Natural killer cell (primary cell): ENCODE measurements around the gene CST3. TPM values are rescaled to one million over a fixed set of nuclear protein-coding genes. Genes with fewer than 3 reads are reported as not detected.

ENCODE experiments used
- ATAC-seq, 3 donors: fragments of 150-1000 bp in 2 of 3; fragments of 200-7000 bp in 1 of 3; cut with Tn5 transposase; 1 replicate in 1 of 3; 2 replicates in 2 of 3; pipeline ENCODE4 v1.10.0; 2021; ENCODE audit warnings: mild to moderate bottlenecking in 2 of 3, moderate library complexity in 2 of 3
- DNase-seq, 2 donors: peaks; one replicate each; pipeline versions ENCODE4 v3.0.0 to v3.0.0-alpha.2; 2013 to 2021; ENCODE audit warnings: mixed read lengths in 1 of 2
- H3K27ac ChIP-seq: one replicate; pipeline ENCODE4 v1.5.1; 2013; ENCODE audit warnings: mild to moderate bottlenecking, low read length
- H3K27me3 ChIP-seq: one replicate; pipeline ENCODE4 v1.6.1; 2013; ENCODE audit warnings: low read length; ENCODE audit not compliant: control insufficient read depth, insufficient read depth
- H3K36me3 ChIP-seq: one replicate; pipeline ENCODE4 v1.6.1; 2013; ENCODE audit warnings: low read length; ENCODE audit not compliant: control insufficient read depth, insufficient read depth
- H3K4me1 ChIP-seq: one replicate; pipeline ENCODE4 v1.6.1; 2013; ENCODE audit warnings: low read length; ENCODE audit not compliant: control insufficient read depth, insufficient read depth
- H3K4me3 ChIP-seq: one replicate; pipeline ENCODE4 v1.5.1; 2013; ENCODE audit warnings: low read length
- H3K9me3 ChIP-seq: one replicate; pipeline ENCODE4 v1.6.1; 2013; ENCODE audit warnings: low read length; ENCODE audit not compliant: control insufficient read depth, insufficient read depth
- H3K27ac Mint-ChIP-seq, 2 donors: one replicate each; pipeline ENCODE4 v1.8.0; 2022; ENCODE audit warnings: mild to moderate bottlenecking in 2 of 2, mixed read lengths in 2 of 2, moderate library complexity in 1 of 2
- H3K27me3 Mint-ChIP-seq, 2 donors: one replicate each; pipeline ENCODE4 v1.8.0; 2022; ENCODE audit warnings: low read depth in 2 of 2, mixed read lengths in 2 of 2
- H3K36me3 Mint-ChIP-seq: one replicate; pipeline ENCODE4 v1.8.0; 2022; ENCODE audit warnings: mixed read lengths
- H3K4me1 Mint-ChIP-seq, 2 donors: one replicate each; pipeline ENCODE4 v1.8.0; 2022; ENCODE audit warnings: mixed read lengths in 2 of 2
- H3K4me3 Mint-ChIP-seq: one replicate; pipeline ENCODE4 v1.8.0; 2022; ENCODE audit warnings: mild to moderate bottlenecking, moderate library complexity, mixed read lengths
- H3K9me3 Mint-ChIP-seq, 2 donors: one replicate each; pipeline ENCODE4 v1.8.0; 2022; ENCODE audit warnings: mixed read lengths in 2 of 2
- WGBS: methylation state at CpG from one replicate; pipeline ENCODE4 v1.1.7; 2013; ENCODE audit warnings: missing lambda C conversion rate; ENCODE audit not compliant: insufficient coverage; 5-methylcytosine and 5-hydroxymethylcytosine counted together
- intact Hi-C: fragments of 100-400 bp; cut with micrococcal nuclease; formaldehyde crosslinking; loops from one replicate; pipeline ENCODE4 v1.14.2; 2022
- total RNA-seq, 4 donors: library from RNA; stranded (reverse); fragments of 120-200 nt in 1 of 4; gene quantifications; one replicate each; pipeline versions ENCODE4 v1.2.3 to v1.2.4, GENCODE V29; 2013 to 2022
- TF ChIP-seq, protein P1 (sequence below): fragments of 200-600 bp; IDR thresholded peaks from one replicate; pipeline ENCODE4 v1.8.0; 2022; ENCODE audit warnings: antibody characterized with exemption

CST3 gene
- total RNA-seq, 3 donors from 2014 or later (not counting 1 experiment from before 2014, with no cell fraction given) = 30.0 to 118 (median 83.8) TPM

DNA sequence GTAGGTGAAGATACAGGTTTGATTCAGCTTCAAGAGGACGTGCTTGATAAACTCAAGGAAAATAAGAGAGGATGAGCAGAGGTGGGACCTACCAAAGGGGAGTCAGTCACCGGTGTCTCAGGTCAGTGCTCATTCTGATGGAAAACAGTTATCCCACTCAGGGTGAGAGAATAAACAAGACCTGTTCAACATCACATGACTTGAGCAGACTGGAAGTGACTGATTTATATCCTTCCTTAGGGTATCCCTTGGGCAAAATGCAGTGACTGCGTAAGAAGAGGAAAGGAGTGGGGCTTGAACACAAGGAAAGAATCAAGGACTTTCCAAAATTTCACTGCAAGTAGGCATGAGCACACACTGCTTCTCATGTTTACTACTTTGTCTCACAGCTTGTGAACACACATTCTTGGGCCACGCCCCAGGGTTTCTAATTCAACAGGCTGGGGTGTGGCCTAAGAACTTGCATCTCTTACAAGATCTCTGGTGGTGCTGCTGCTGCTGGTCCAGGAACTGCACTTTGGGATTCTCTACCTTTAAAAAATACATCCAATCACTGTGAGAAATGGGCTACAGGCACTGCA is 11.6 kb downstream of the CST3 start:
- no peaks in the 10 kb centered on the region for H3K36me3 ChIP-seq
- TF ChIP-seq, protein P1, sequence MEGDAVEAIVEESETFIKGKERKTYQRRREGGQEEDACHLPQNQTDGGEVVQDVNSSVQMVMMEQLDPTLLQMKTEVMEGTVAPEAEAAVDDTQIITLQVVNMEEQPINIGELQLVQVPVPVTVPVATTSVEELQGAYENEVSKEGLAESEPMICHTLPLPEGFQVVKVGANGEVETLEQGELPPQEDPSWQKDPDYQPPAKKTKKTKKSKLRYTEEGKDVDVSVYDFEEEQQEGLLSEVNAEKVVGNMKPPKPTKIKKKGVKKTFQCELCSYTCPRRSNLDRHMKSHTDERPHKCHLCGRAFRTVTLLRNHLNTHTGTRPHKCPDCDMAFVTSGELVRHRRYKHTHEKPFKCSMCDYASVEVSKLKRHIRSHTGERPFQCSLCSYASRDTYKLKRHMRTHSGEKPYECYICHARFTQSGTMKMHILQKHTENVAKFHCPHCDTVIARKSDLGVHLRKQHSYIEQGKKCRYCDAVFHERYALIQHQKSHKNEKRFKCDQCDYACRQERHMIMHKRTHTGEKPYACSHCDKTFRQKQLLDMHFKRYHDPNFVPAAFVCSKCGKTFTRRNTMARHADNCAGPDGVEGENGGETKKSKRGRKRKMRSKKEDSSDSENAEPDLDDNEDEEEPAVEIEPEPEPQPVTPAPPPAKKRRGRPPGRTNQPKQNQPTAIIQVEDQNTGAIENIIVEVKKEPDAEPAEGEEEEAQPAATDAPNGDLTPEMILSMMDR = no peak
- no peaks in the 10 kb centered on the region for H3K36me3 Mint-ChIP-seq
- no peaks in the 10 kb centered on the region for H3K27me3 ChIP-seq
- no peak for DNase-seq
- H3K27ac Mint-ChIP-seq = no peak overlapping the region
- peaks cover 0 to 5% of the 10 kb centered on the region in 2 donors for H3K4me1 Mint-ChIP-seq
- 82% methylated on average over 4 of the region's 4 CpGs for WGBS
- H3K4me3 ChIP-seq = no peak overlapping the region
- H3K27ac ChIP-seq = no peak overlapping the region
- intact Hi-C loops = no loop called here
- peaks cover 9 to 14% of the 10 kb centered on the region in 2 donors for H3K27me3 Mint-ChIP-seq
- no peaks in the 10 kb centered on the region for H3K9me3 Mint-ChIP-seq
- H3K9me3 ChIP-seq = no peaks in the 10 kb centered on the region
- no peak for ATAC-seq
- no peaks in the 10 kb centered on the region for H3K4me1 ChIP-seq
- H3K4me3 Mint-ChIP-seq = no peak overlapping the region

DNA sequence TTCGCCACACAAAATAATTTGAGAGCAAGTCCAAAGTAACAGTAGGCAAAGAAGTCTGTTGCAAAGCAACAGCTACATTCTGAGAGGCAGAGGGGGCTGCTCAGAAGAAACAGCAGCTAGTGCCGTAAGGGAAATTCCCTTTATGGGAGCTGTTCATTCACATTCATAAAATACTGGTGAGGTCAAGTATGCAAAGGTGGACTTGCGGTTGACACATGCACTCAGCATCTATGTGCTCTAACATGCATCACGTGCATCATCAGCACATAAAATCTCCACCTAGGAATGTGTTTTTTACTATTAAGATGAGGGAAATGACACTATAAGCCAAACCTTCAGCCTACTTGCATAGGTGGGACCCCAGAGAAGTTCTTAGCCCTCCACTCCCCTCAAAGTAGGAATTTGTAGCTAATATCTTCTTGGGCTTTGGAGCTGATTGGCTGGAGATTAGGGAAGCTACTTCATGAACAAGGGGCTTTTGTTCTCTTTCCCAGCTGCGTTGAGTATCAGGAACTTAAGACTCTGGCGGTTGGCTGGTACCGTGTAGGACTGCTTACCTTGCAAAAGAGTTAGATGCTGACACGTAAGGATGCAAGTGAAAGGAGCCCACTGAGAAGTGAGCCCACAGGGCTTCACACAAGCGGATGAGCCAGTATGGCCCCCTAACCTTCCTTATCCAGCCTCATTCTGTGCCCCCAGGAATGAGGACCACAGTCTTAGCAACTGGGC is 12.4 kb downstream of the CST3 start:
- Histone ChIP-seq H3K4me3 (no peak overlapping the region), H3K36me3 (no peaks in the 10 kb centered on the region), H3K4me1 (no peaks in the 10 kb centered on the region), H3K27ac (no peak overlapping the region), H3K27me3 (no peaks in the 10 kb centered on the region), H3K9me3 (no peaks in the 10 kb centered on the region)
- WGBS = 93% methylated on average over 7 of the region's 9 CpGs
- ATAC-seq (no peak), DNase-seq (no peak)
- Mint-ChIP-seq H3K9me3 (no peaks in the 10 kb centered on the region), H3K4me3 (no peak overlapping the region), H3K36me3 (no peaks in the 10 kb centered on the region), H3K27me3 (peaks cover 10 to 14% of the 10 kb centered on the region in 2 donors), H3K27ac (no peak overlapping the region), H3K4me1 (peaks cover 0 to 5% of the 10 kb centered on the region in 2 donors)
- intact Hi-C loops = no loop called here
- TF ChIP-seq, protein P1 = no peak

DNA sequence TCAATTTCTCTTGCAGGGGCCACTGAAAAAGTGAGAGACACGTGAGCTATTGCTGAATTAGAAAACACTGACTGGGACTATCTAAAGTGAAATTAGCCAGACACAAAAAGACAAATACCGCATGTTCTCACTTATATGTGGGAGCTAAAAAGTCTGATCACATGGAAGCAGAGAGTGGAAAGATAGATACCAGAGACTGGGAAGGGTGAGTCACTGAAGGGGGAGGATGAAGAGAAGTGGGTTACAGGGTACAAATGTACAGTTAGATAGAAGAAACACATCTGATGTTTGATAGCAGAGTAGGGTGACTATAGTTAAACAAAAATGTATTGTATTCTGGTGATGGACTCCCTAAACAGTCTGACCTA is 13.4 kb downstream of the CST3 start:
- peaks cover 16 to 22% of the 10 kb centered on the region in 2 donors for H3K27me3 Mint-ChIP-seq
- TF ChIP-seq, protein P1 = no peak
- H3K27me3 ChIP-seq = no peaks in the 10 kb centered on the region
- 83% methylated on average over 2 of the region's 2 CpGs for WGBS
- no peak overlapping the region for H3K27ac ChIP-seq
- no peaks in the 10 kb centered on the region for H3K36me3 Mint-ChIP-seq
- intact Hi-C loops = no loop called here
- peaks cover 0 to 5% of the 10 kb centered on the region in 2 donors for H3K4me1 Mint-ChIP-seq
- H3K4me3 Mint-ChIP-seq = no peak overlapping the region
- H3K36me3 ChIP-seq = no peaks in the 10 kb centered on the region
- ATAC-seq (no peak), DNase-seq (no peak)
- H3K4me3 ChIP-seq = no peak overlapping the region
- no peaks in the 10 kb centered on the region for H3K9me3 Mint-ChIP-seq
- no peaks in the 10 kb centered on the region for H3K9me3 ChIP-seq
- H3K4me1 ChIP-seq = no peaks in the 10 kb centered on the region
- H3K27ac Mint-ChIP-seq = no peak overlapping the region
